ENCODE data around the gene PANK1.

PANK1 gene

DNA sequence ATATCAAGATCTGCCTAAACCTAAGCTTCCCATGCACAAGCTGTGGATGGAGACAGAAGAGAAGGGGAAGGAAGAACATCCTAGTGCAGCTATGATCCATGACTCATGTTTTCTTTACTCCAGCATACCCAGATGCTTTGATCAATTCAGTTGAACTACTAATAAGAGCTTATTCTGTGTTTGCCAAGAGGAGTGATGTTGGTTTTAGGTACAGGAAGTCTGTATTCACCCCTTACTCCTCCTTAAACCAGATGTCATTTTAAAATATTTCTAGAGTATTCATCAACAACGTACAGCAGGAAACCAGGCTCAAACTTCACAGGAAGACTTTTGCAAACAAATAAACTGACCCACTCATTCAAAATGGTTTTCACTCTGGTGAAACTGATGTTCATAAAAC lies 29.2 kb downstream of the PANK1 start:
- no peak for DNase-seq (ENCODE audit: insufficient read length, low spot score)
- FAIRE-seq: peak; percentile 83
- TF ChIP-seq POLR2A (IDR thresholded peaks at IDR 0.05; ENCODE audit: low read depth, low read length): no peak

DNA sequence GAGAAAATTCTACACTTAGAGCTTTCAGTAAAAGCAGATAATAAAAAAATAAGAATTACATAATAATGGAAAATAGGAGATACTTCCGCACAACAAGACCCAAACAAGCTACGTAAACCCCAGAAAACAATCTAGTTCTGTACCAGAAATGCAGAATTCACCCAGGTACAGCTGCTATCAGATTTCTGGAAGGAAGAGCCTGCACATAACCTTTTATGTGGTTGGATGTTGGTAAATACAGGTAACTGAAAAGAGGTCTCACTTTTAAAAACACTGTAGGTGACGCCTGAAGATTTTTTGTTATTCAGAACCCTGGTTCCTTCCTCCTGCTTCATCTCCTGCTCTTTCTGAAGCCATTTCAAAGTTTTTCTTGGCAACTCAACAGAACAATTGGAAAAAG lies 29.9 kb downstream of the PANK1 start:
- DNase-seq (ENCODE audit: insufficient read length, low spot score): no peak
- TF ChIP-seq POLR2A (IDR thresholded peaks at IDR 0.05; ENCODE audit: low read depth, low read length): no peak
- no peak for FAIRE-seq

GRCh38 chr10:89613582-89613981 lies 31.5 kb downstream of the PANK1 start:
- DNase-seq (ENCODE audit: insufficient read length, low spot score): no peak
- peak; percentile 45 for FAIRE-seq
- no peak for TF ChIP-seq POLR2A (IDR thresholded peaks at IDR 0.05; ENCODE audit: low read depth, low read length)

GRCh38 chr10:89611282-89611681 lies 33.8 kb downstream of the PANK1 start:
- FAIRE-seq: peak; percentile 38
- DNase-seq (ENCODE audit: insufficient read length, low spot score): no peak
- TF ChIP-seq POLR2A (IDR thresholded peaks at IDR 0.05; ENCODE audit: low read depth, low read length): no peak

DNA sequence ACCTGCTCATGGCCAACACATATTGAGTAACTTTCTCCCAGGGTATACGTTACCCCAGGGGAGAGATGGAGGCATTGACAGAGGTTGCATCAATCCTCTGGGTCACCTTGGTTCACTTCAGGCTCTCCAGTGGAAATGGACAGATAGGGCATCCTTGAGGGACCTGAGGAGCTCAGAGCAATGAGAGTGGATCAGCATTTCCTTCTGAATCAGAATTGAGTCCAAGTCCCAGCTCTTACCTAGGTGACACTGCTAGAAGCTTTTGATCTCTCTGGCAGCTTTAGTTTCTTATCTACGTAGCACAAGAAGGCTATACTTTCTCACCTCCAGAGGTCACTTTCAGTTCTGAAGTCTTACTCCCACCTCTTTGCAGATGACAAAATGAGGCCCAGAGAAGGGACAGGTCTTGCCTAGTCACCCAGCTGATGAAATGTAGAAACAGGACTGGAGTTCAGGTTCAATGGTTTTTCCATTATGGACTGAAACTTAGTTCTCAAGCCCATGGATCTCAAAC lies 35.2 kb downstream of the PANK1 start:
- DNase-seq (ENCODE audit: insufficient read length, low spot score) (no peak), FAIRE-seq (peak; percentile 38)
- TF ChIP-seq POLR2A (IDR thresholded peaks at IDR 0.05; ENCODE audit: low read depth, low read length): no peak

GRCh38 chr10:89604200-89604599 lies 40.8 kb downstream of the PANK1 start:
- FAIRE-seq (no peak), DNase-seq (ENCODE audit: insufficient read length, low spot score) (no peak)
- TF ChIP-seq POLR2A (IDR thresholded peaks at IDR 0.05; ENCODE audit: low read depth, low read length): no peak

- FAIRE-seq (peak; percentile 41), DNase-seq (ENCODE audit: insufficient read length, low spot score) (no peak)
- TF ChIP-seq POLR2A (IDR thresholded peaks at IDR 0.05; ENCODE audit: low read depth, low read length): no peak
Measured at GRCh38 chr10:89602919-89603318, 42.1 kb downstream of the PANK1 start.

GRCh38 chr10:89601728-89602361 lies 43.2 kb downstream of the PANK1 start:
- DNase-seq (ENCODE audit: insufficient read length, low spot score) (no peak), FAIRE-seq (no peak)
- TF ChIP-seq POLR2A (IDR thresholded peaks at IDR 0.05; ENCODE audit: low read depth, low read length): no peak

DNA sequence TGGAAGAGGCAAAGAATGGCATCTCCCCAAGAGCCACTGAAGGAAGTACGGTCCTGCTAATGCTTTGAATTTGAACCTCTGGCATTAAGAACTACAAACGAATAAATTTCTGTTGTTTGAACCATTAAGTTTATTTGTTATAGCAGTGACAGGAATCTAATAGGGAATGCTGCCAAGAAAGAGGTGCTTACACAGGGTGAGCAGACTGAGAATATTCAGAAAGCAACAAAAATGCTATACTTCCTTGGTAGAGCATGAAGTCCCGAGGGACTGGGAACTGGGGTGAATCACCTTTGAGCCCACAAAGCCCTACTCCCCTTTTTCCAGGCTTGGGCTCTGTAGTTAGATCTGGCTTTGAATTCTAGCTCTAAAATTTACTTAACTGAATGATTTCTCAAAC lies 45.0 kb downstream of the PANK1 start:
- no peak for FAIRE-seq
- TF ChIP-seq POLR2A (IDR thresholded peaks at IDR 0.05; ENCODE audit: low read depth, low read length): no peak
- no peak for DNase-seq (ENCODE audit: insufficient read length, low spot score)

DNA sequence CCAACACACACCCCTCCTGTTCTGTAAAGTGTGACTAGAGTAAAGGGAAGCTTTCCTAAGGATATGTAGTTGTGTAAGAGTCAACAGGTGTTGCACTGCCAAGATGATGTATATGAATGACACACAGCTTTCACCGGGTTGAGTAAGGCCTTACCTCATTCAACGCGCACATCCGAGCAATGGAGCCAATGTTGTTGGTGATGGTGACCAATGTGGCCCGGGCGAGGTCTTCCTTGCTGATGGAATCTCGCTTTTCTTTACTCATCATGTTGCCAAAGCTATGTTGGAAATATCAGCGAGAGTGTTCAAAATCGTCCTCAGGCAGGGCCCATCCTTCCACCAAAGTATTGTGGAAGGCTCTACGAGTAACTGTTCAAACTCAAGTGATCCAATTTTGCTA lies 52.0 kb downstream of the PANK1 start:
- FAIRE-seq (no peak), DNase-seq (ENCODE audit: insufficient read length, low spot score) (no peak)
- TF ChIP-seq POLR2A (IDR thresholded peaks at IDR 0.05; ENCODE audit: low read depth, low read length): no peak

DNA sequence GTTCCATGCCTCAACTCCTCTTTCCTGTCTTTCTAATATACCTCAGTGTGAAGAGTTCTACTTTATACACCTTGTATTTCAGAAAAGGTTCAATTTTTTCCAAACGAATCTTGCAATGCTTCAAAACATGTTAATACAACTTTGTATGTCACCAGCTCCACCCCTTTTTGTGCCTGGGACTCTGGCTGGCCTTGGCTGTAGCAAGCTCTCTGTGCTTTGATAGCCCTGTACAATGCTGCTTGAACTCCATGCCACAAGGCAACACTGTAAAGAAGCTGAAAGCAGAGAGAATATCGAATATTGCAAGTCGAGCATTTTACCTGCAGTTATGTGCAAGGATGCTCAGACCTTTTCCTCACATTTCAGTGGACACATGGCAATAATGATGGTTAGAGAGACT lies 52.5 kb downstream of the PANK1 start:
- FAIRE-seq: no peak
- DNase-seq (ENCODE audit: insufficient read length, low spot score): no peak
- no peak for TF ChIP-seq POLR2A (IDR thresholded peaks at IDR 0.05; ENCODE audit: low read depth, low read length)

- TF ChIP-seq POLR2A (IDR thresholded peaks at IDR 0.05; ENCODE audit: low read depth, low read length): no peak
- DNase-seq (ENCODE audit: insufficient read length, low spot score) (no peak), FAIRE-seq (no peak)
Measured at GRCh38 chr10:89591796-89592271, 53.2 kb downstream of the PANK1 start.

GRCh38 chr10:89591111-89591795 lies 53.8 kb downstream of the PANK1 start:
- DNase-seq (ENCODE audit: insufficient read length, low spot score) (no peak), FAIRE-seq (peak; percentile 33)

GRCh38 chr10:89590326-89590725 lies 54.7 kb downstream of the PANK1 start:
- no peak for TF ChIP-seq POLR2A (IDR thresholded peaks at IDR 0.05; ENCODE audit: low read depth, low read length)
- FAIRE-seq (no peak), DNase-seq (ENCODE audit: insufficient read length, low spot score) (no peak)

More at GRCh38 chr10:89591111-89591795, 53.8 kb downstream of the PANK1 start:
- no peak for TF ChIP-seq POLR2A (IDR thresholded peaks at IDR 0.05; ENCODE audit: low read depth, low read length)
